Epidermal melanocyte (primary cell): Measurements from ENCODE around the gene PCDHA11.

ENCODE experiments used
- DNase-seq: peaks from one replicate; pipeline ENCODE4 v3.0.0; 2011; ENCODE audit warnings: low spot score; ENCODE audit not compliant: insufficient read length

PCDHA11 gene

DNA sequence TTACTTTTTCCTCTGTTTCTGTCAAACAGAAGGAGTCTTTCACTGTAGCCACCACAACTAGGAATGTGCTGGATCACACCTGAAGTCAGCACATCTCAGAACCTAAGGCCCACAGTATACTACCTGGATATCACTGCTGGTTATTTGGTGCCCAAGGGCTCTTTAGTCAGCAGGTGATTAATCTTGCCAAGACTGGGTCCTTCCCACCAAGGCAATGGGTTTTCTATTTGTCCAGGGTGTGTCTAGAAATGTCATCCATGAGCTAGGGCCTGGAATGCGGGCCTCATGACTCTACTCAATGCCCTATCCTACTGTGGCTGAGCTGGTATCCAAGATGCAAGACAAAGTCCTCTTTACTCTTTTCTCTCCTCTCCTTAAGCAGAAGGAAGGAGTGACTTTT is 47.6 kb downstream of the PCDHA11 start:
- no peak for DNase-seq
